Ovary (tissue), 9 donors: ENCODE results near the gene RPN1. TPM values are rescaled to one million over a fixed set of nuclear protein-coding genes. Genes with fewer than 3 reads are reported as not detected.

Experiments used
- DNase-seq, 5 donors: peaks; one replicate each; pipeline ENCODE4 v3.0.0-alpha.2; 2019 to 2020
- H3K27ac ChIP-seq, 2 donors: fragments of 200-600 bp; one replicate each; pipeline versions ENCODE4 v1.5.1 to v1.8.0; 2019 to 2022
- H3K27me3 ChIP-seq: fragments of 200-600 bp; one replicate; pipeline ENCODE4 v1.8.0; 2022
- H3K36me3 ChIP-seq: fragments of 200-600 bp; sonication (generic); one replicate; pipeline ENCODE4 v1.5.1; 2019
- H3K4me1 ChIP-seq: one replicate; pipeline ENCODE4 v1.8.1; 2013; ENCODE audit warnings: mild to moderate bottlenecking, moderate library complexity; ENCODE audit not compliant: insufficient read depth
- H3K4me3 ChIP-seq: fragments of 200-600 bp; sonication (generic); one replicate; pipeline ENCODE4 v1.5.1; 2017
- H3K9me3 ChIP-seq, 2 donors: fragments of 200-600 bp in 1 of 2; sonication (generic) in 1 of 2; one replicate each; pipeline versions ENCODE4 v1.5.1 to v1.8.1; 2013 to 2019; ENCODE audit warnings: mild to moderate bottlenecking in 1 of 2, moderate library complexity in 1 of 2
- CTCF ChIP-seq, 3 donors: fragments of 450-650 bp in 2 of 3; fragments of 200-600 bp in 1 of 3; IDR thresholded peaks; one replicate each; pipeline versions ENCODE4 v1.5.1 to v1.8.0; 2016 to 2022; ENCODE audit warnings: antibody characterized with exemption in 3 of 3, mild to moderate bottlenecking in 1 of 3
- EP300 ChIP-seq: sonication (generic); formaldehyde crosslinking; IDR thresholded peaks from one replicate; pipeline ENCODE4 v1.6.1; 2017; ENCODE audit warnings: antibody characterized with exemption
- POLR2A ChIP-seq: fragments of 450-650 bp; IDR thresholded peaks from one replicate; pipeline ENCODE4 v1.6.1; 2017; ENCODE audit warnings: antibody characterized with exemption, mild to moderate bottlenecking, moderate library complexity
- WGBS, 3 donors: extraction: QIAGEN DNeasy Blood & Tissue Kit in 1 of 3; methylation state at CpG; one replicate each; pipeline versions ENCODE4 v1.1.5 to v1.1.7; 2013 to 2017; 5-methylcytosine and 5-hydroxymethylcytosine counted together
- intact Hi-C, 4 donors: fragments of 100-400 bp; cut with DNase I; formaldehyde crosslinking; loops; one replicate each; pipeline versions ENCODE4 v1.11.0 to v1.15.1; 2022 to 2023
- polyA plus RNA-seq, 2 donors: library from polyadenylated mRNA; stranded (reverse); fragments of 200-250 nt in 1 of 2; fragments of 350-450 nt in 1 of 2; fragmentation: Illumina TruSeq in 1 of 2; extraction: RNeasy Lipid Tissue Mini Kit (QIAGEN cat#74804) in 1 of 2; gene quantifications; one replicate each; pipeline ENCODE4 v1.2.3, GENCODE V29; 2013 to 2014
- total RNA-seq, 7 donors: library from RNA; depleted of rRNA in 2 of 7; stranded (reverse); fragments of >200 nt in 2 of 7; fragmentation: NEBNext Ultra II Directional in 3 of 7; extraction: Animal tissue kit (Norgen Biotek cat#: 25700) in 3 of 7; gene quantifications; one replicate each; pipeline versions ENCODE4 v1.1.0 to v1.2.4, GENCODE V29; 2016 to 2023
- donor health status: DM: no; HTN: no; CAD: no; lungs with moderate emphysema.
- donor health status: DM: no; HTN: no; CAD: no.
- donor health status: Bipolar disorder and iron deficiency.
- donor health status: DM: yes; HTN: yes; CAD: no.
- donor health status: DM: no; HTN: no; CAD: no.
- donor health status: DM: yes; HTN: yes; CAD: no.

RPN1 gene
- total and polyA plus RNA-seq, 9 donors = 119 to 237 (median 134) TPM

DNA sequence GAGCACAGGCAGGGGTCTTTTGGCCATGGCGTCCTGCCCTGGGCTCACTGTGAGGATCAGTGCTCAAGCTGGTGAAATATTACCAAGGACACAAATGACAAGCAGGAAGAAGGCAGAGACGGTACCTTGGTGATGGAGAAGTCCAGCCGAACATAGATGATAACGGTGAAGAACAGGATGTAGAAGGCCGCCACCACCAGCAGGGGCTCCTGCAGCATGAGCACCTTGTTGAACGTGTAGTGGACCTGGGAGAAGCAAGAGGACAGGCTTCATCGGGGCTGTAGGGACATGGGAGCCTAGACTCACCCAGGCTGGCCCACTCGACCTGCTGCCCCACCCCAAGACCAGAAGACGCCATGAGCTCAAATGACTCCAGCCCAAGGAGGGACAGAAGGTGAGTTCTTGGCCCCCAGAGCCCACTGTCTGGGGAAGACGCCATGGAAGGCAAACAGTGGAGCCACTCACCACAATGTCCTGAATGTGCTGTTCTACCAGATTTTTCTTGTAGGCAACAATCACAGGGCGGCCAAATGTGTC is 25.1 kb downstream of the RPN1 start:
- no peak for DNase-seq
- Histone ChIP-seq H3K9me3 (no peaks in the 10 kb centered on the region), H3K27me3 (no peaks in the 10 kb centered on the region), H3K4me1 (no peaks in the 10 kb centered on the region), H3K27ac (no peak overlapping the region), H3K36me3 (no peaks in the 10 kb centered on the region), H3K4me3 (no peak overlapping the region)
- intact Hi-C loops = no loop called here
- TF ChIP-seq POLR2A = no peak
- no peak for TF ChIP-seq EP300
- no peak for TF ChIP-seq CTCF (IDR thresholded peaks at IDR 0.05)
- 88 to 93% (median 91%) methylated on average over 11 of the region's 11 CpGs for WGBS, 3 donors

- Histone ChIP-seq H3K4me1 (no peaks in the 10 kb centered on the region), H3K36me3 (no peaks in the 10 kb centered on the region), H3K27me3 (no peaks in the 10 kb centered on the region), H3K27ac (no peak overlapping the region), H3K9me3 (no peaks in the 10 kb centered on the region), H3K4me3 (no peak overlapping the region)
- TF ChIP-seq EP300 = no peak
- TF ChIP-seq CTCF (IDR thresholded peaks at IDR 0.05) = no peak
- TF ChIP-seq POLR2A = no peak
- WGBS, 3 donors = 82 to 87% (median 83%) methylated on average over 11 of the region's 11 CpGs
- intact Hi-C loops = no loop called here
- DNase-seq = no peak
Observed at GRCh38 chr3:128624526-128625138, 26.0 kb downstream of the RPN1 start.

DNA sequence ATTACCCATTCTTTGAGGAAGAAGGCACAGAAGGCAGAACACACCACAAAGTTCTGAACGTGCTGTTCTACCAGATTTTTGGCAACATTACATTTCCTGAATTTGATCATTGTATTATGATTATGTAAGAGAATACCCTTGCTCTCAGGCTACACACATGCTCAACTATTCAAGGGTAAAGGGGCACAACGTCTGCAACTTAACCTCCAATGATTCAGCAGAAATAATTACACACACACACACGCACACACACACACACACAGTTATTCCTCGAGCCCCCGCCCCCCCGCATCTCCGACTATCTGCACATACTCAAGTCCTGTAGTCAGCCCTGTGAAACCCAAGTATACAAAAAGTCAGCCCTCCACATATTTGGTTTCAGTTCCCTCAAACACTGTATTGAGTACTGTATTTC is 26.8 kb downstream of the RPN1 start:
- H3K4me1 ChIP-seq = peaks cover 5% of the 10 kb centered on the region
- TF ChIP-seq POLR2A = no peak
- TF ChIP-seq EP300 = no peak
- TF ChIP-seq CTCF (IDR thresholded peaks at IDR 0.05) = no peak
- intact Hi-C loops = no loop called here
- H3K9me3 ChIP-seq = no peaks in the 10 kb centered on the region
- no peaks in the 10 kb centered on the region for H3K27me3 ChIP-seq
- peak in 1 of 5 donors; percentile 49 for DNase-seq
- H3K36me3 ChIP-seq = no peaks in the 10 kb centered on the region
- H3K27ac ChIP-seq = no peak overlapping the region
- no peak overlapping the region for H3K4me3 ChIP-seq
- WGBS, 3 donors = 45 to 56% (median 50%) methylated on average over 7 of the region's 7 CpGs

DNA sequence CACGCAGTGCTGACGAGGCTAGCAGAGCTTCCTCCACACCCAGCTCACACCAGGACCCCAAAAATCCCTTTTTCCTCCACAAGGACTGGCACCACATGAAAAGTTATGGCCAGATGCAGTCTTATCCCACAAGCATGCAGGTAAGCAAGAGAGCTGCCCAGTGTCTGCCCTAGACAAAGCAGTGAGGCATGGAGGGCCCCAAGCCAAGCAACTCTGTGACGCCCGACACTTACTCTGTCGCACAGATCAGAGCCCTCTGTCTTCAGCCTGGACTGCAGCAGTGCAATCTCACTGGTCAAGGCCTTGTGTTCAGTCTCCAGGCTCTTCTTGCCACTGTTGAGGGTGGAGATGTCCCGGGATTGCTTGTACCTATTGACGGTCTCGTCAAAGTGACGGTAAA is 28.7 kb downstream of the RPN1 start:
- H3K4me1 ChIP-seq = peaks cover 13% of the 10 kb centered on the region
- H3K27ac ChIP-seq = no peak overlapping the region
- DNase-seq = no peak
- H3K4me3 ChIP-seq = no peak overlapping the region
- TF ChIP-seq POLR2A = no peak
- TF ChIP-seq CTCF (IDR thresholded peaks at IDR 0.05) = no peak
- no peak for TF ChIP-seq EP300
- no peaks in the 10 kb centered on the region for H3K36me3 ChIP-seq
- intact Hi-C loops = no loop called here
- WGBS, 3 donors = 87 to 90% (median 88%) methylated on average over 9 of the region's 9 CpGs
- H3K9me3 ChIP-seq = no peaks in the 10 kb centered on the region
- H3K27me3 ChIP-seq = no peaks in the 10 kb centered on the region
